Measurements from ENCODE around the gene USP7.

DNA sequence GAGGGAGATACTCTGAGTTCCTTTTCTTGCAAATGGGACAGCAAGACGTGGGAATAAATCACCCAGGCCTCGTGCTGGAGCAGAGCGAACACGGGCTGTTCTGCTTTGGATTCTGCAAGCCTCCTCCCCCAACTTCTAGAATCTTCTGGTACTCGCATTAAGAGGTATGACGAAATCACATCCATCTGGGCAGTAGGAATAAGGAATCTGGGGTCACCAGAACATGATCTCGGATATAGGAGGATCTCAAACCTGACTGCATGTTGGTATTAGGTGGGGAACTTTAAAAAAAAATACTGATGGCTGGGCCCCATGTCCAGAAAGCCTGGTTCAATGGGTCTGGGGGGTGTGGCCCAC is 49.8 kb upstream of the USP7 start:
- TF ChIP-seq, protein P1, sequence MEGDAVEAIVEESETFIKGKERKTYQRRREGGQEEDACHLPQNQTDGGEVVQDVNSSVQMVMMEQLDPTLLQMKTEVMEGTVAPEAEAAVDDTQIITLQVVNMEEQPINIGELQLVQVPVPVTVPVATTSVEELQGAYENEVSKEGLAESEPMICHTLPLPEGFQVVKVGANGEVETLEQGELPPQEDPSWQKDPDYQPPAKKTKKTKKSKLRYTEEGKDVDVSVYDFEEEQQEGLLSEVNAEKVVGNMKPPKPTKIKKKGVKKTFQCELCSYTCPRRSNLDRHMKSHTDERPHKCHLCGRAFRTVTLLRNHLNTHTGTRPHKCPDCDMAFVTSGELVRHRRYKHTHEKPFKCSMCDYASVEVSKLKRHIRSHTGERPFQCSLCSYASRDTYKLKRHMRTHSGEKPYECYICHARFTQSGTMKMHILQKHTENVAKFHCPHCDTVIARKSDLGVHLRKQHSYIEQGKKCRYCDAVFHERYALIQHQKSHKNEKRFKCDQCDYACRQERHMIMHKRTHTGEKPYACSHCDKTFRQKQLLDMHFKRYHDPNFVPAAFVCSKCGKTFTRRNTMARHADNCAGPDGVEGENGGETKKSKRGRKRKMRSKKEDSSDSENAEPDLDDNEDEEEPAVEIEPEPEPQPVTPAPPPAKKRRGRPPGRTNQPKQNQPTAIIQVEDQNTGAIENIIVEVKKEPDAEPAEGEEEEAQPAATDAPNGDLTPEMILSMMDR (conservative IDR thresholded peaks at IDR 0.05; ENCODE audit: low read length): no peak
- no peak for TF ChIP-seq EZH2phosphoT487 (IDR thresholded peaks at IDR 0.05; ENCODE audit: borderline replicate concordance, low read depth, low read length)

Measured in OCI-LY7 (cell line).